Head of caudate nucleus (tissue), 42 donors: ENCODE data around the gene DAPK1.

Experiments used
- DNase-seq, 42 donors: peaks; one replicate each; pipeline versions ENCODE4 v3.0.0 to v3.0.0-alpha.2; 2020 to 2021; ENCODE audit warnings: mixed read lengths in 7 of 42
- intact Hi-C: fragments of 100-400 bp; cut with DNase I; formaldehyde crosslinking; loops from one replicate; pipeline ENCODE4 v1.15.0; 2022

Gene DAPK1

DNA sequence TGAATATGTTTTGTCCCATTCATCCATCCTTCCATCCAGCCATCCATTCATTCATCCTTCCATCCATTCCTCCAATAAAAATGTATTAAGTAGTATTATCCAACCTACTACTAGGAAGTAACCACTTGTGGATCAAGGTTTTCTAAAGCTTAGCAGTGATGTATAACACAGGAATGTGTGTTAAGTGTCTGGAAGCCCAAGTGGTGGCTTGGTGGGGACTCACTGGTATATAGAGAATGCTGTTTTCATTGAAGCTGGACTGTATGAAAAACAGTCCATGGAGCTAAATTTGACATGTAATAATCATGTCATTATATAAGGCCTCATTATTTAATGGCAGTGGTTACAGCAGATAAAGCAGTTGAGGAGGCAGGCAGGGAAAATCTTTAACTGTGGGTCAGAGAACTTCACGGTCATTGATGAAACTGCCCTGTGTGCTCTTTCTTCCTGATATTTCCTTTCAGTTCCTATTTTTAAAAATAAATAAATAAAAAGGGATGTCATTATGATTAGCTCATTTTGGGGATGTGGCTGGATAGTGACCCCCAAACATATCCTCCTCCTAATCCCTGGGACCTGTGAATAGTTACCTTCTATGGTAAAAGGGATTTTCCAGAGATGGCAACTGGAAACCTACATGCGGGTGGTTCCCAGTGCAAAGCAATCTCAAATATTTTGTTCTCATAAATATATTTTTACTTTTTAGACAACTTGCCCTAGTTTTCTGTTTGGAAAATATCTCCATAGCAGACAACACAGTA is 82.3 kb downstream of the DAPK1 start:
- no peak for DNase-seq
- intact Hi-C loops = no loop called here

DNA sequence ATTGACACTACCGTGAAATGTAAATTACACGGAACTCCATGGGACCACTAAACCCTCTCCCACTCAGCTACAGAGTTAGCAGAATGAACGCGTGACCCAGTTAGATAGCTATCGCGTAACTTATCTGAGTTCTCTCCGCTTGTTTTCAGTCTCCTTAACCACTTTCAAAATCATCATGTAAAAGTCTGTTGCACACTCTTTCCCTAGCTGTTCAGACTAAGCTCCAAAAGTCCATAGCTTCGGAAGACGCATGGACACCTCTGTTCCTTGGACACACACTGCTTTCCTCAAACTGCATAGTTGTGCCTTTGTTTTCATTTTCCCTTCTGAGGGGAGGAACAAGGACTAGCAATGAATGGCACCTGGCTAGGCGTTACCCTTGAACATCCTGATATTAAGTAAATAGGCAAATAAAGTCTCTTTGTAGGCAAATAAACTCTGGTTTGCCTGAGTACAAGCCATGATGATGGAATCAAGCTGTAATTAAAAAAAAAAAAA is 83.3 kb downstream of the DAPK1 start:
- intact Hi-C loops = no loop called here
- DNase-seq = no peak

GRCh38 chr9:87581513-87581912 is 83.8 kb downstream of the DAPK1 start:
- intact Hi-C loops = no loop called here
- no peak for DNase-seq

DNA sequence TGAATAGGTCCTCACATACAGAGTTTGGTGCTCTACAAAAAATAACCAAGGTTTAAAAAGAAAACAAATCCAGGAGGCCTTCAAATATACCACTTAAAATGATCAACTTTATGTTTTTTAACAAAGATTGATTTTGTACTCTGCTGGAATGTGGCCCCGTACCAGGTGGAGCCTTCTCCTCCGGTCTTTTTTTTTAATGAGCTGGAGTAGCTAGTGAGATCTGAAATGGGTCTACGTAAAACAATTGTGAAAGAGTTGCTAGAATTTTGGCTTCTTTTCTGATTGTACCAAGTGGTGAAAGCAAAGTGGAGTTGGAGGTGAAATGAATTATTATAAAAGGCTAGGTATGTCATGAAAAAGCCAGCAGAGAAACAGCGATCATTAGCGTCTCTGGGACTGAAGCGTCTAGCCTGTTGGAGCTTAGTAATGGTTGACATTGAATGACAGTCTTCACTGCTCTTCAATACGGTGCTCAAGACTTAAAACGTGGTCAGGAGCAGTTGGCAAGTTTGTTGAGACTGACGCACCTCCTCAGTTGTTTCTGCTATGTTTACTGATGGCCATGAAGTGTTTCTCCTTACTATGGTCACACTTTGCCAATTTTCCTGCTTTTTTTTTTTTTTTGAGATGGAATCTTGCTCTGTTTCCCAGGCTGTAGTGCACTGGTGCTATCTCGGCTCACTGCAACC is 84.4 kb downstream of the DAPK1 start:
- intact Hi-C loops = no loop called here
- DNase-seq = no peak

- DNase-seq = no peak
- intact Hi-C loops = no loop called here
Observed at GRCh38 chr9:87584326-87584725, 86.7 kb downstream of the DAPK1 start.

DNA sequence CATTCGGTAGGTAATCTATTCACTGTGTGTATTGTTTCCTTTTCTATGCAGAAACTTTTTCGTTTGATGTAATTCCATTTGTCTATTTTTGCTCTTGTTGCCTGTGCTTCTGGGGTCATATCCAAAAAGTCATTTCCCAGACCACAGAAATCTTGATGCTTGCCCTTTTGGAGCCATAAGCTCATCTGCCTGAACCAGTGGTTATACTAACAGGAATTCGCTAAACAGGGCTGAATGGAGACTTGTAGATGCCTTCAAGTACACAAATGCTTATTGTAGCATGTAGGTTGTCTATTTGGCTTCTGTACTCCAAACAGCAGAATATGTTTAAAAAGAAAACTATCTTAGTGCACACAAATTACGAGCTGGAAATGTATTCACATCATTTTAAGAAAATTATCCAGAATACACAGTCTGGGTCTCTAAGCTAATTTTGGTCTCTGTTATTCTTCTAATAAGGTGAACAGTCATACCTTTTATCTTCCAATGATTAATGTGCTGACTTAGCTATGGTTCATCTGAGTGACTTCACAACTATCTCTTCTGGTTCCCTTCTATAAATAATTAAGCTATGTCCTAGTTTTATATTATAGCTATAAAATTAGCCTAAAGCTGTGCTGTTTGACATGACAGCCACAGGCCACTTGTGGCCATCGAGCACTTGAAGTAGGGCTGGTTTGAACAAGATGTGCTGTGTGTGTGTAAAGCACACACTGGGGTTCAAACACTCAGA is 87.6 kb downstream of the DAPK1 start:
- DNase-seq = no peak
- intact Hi-C loops = no loop called here

- intact Hi-C loops = no loop called here
- peak in 1 of 42 donors; percentile 5 for DNase-seq
Observed at GRCh38 chr9:87586731-87587355, 89.2 kb downstream of the DAPK1 start.

DNA sequence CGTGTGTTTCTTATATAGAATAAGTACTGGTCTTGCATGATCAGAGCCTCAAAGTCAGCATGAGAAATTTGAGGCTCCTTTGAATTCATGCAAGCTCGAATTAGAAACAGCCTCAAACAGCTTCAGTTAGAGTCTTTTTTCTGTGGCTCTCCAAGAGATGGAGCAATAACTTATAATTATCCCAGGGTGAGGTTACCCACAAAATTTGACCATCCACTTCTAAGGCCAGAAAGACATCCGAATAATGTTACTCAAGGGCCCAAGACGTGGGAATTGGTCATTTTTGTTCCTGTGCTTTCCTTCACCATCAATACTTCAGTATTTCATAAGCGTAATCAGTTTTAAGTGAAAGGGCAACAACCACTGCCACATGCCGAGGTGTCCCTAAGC is 89.7 kb downstream of the DAPK1 start:
- peak in 1 of 42 donors; percentile 9 for DNase-seq
- intact Hi-C loops = no loop called here

GRCh38 chr9:87587864-87588263 is 90.2 kb downstream of the DAPK1 start:
- intact Hi-C loops = no loop called here
- DNase-seq = no peak

DNA sequence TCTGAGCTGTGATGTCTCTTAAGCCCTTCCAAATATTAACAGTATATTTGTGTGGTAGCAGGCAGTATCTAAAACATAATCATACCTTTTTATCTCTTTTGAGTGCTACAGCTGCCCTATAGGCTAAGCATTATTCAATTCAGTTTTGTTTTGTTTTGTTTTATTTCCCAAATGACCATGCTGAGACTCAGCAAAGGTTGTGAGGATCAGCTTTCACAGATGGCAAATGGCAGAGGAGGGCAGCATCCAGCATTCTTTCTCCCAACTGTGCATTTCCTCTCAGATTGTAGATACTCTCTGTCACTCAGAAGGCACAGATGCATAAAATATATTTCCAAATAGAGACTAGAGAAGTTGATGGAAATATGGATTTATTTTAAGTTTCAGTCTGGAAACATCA is 90.7 kb downstream of the DAPK1 start:
- intact Hi-C loops = no loop called here

DNA sequence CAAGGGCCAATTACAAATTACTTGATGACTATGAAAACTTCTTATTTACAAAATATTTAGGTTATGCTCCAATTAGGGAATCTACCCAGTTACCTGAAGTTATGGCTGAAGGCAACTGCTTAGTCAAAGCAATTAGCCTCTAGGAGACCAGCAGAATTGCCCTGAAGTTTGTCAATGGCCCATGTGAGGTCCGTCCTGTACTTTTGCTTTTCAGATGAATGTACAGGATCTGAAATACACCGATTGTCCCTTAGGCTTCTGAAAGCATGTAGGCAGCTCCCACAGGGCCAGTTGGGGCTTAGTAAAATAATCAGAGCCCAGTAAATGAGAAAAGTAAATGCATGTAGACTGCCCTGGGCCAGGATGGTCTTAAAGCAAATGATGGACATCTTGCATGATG is 93.3 kb downstream of the DAPK1 start:
- intact Hi-C loops = no loop called here
- no peak for DNase-seq

More for the DNA sequence above, 90.7 kb downstream of the DAPK1 start:
- no peak for DNase-seq

DNA sequence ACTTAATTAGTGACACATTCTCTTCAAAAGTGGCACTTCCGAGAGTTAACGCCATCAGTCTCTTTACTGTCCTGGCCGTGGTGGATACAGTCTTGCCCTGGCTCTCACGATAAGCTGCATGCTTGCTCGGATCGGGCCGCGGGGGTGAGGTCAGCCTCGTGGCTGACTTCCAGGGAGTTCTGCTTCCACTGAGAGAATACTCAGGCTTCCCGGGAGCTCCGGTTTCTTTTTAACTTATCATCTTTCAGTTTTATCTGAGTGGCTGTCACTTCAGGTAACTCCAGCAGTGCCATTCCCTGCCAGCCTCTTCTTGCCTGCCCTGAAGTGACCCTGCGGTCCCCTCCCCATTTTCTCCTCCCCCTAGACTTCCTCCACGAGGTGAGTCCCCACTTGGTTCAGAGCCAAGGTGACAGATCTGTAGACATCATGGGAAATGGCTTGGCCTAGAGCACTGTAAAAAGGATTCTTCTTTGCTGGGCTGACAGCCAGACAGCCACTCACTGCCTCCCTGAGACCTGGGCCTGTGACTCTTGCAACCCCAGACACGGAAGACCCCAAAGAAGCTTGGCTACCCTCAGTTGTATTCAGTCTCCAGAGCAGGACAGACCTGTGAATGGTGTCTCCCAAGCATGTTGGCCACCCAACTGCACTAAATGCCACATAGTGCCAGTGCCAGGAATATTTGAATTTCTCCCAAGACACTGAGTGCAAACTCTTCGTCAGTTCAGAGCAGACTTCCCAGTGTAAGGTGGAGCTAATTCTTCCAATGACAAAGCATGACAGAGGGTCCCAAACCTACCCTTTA is 95.1 kb downstream of the DAPK1 start:
- peak in 1 of 42 donors; percentile 12 for DNase-seq

DNA sequence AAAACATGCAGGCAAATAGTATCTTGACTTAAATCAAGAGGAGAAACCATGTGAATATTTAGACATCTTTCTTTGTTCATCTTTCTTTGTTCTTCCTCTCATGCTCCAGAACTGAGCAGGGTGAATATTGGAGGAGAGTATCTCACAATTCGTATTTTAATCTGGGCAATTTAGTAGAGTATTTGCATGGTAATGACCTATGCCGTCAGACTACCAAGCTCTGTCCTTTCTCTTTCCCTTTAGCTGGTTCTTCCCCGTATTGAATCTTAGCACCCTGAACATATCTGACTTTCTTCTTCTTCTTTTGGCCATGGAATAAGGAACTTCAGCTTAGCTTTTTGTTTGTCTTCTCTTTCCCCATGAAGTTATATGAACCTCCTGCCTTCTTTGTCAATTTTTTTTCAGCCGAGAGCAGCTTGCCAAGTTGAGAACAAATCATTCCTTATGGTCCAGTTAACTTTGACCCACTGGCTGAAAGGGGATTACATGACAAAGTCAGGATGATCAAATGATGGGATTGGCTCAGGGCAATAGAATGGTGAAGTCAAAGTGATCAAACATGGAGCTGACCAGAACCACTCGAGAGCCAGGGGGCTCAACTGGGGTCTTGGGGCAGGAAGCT is 95.8 kb downstream of the DAPK1 start:
- intact Hi-C loops = no loop called here
- DNase-seq = no peak

More for the DNA sequence above, 95.1 kb downstream of the DAPK1 start:
- intact Hi-C loops = no loop called here

- intact Hi-C loops = no loop called here
Observed at GRCh38 chr9:87594194-87594593, 96.5 kb downstream of the DAPK1 start.

GRCh38 chr9:87594662-87595061 is 97.0 kb downstream of the DAPK1 start:
- DNase-seq = no peak
- intact Hi-C loops = no loop called here

More at GRCh38 chr9:87594194-87594593, 96.5 kb downstream of the DAPK1 start:
- no peak for DNase-seq

DNA sequence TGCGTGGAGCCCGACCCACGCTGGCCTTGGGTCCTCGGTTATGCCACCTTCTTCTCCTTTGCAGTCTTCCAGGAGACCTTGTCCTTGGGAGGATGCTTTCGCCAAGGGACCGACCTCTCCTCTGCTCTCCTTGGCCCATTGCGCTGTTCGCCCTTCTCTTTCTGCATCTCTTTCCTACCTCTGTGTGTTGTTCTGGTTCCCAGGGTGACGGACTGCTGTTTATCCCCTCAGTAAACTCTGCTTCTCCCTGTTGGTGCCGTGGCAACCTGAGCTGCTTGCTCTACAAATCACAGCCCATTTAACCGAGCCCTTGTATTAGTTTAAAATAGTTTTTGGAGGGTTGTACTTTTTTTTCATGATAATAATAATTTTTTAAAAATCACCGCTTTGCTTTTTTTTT is 97.9 kb downstream of the DAPK1 start:
- no peak for DNase-seq
- intact Hi-C loops = no loop called here

DNA sequence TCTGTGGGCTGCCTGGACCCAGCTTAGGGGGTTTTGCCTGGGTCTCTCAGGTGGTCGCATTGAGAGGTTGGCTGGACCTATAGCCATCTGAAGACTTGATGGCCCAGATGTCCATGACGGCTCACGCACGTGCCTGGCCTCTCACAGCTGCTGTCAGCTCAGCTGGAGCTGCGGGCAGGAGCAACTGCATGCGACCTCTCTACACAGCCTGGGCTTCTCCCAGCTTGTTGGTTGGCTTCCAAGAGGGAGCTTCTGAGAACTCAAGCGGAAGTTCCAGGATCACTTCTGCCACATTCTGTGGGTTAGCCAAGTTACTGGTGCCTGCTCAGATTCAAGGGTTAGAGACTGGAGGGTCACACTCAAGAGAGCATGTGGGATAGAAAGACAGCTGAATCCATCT is 99.2 kb downstream of the DAPK1 start:
- intact Hi-C loops = no loop called here
- no peak for DNase-seq

GRCh38 chr9:87597710-87598443 is 100.2 kb downstream of the DAPK1 start:
- intact Hi-C loops = no loop called here

More at GRCh38 chr9:87597710-87598443, 100.2 kb downstream of the DAPK1 start:
- DNase-seq = no peak
